COLO668 (cell line): ENCODE results near the gene DTNB.

Experiments used
- DNase-seq: peaks from one replicate; lab custom pipeline; 2025; ENCODE audit not compliant: unreplicated experiment; lab: John Stamatoyannopoulos, UW

Gene DTNB

DNA sequence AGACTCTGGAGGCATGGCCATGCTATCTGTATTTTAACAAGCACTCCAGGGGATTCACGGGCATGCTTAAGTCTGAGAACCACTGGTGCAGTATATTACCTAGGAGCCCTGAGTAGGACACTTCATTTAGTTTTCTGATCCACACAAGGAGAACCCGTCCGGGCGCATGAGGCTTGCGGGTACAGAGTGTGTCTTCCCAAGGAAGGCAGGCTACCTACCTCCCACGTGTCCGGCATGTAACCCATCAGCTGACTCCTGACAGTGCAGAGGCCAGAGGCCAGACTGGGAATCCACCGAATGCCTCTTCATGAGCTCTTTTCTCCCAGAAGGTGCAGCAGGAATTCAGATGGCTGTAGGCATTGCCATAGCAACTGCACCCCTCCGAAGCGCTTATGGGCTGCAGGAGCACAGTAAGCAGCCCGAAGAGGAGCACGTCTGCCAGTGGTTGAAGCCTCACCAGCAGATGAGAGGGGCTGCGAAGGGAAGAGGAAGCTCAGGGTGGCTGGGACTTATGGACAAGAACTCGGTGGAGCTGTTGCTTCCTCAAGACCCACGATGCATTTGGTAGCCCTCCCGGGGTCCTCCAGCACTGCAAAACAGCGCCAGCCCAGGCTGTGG is 297.9 kb downstream of the DTNB start:
- DNase-seq, result no peak

DNA sequence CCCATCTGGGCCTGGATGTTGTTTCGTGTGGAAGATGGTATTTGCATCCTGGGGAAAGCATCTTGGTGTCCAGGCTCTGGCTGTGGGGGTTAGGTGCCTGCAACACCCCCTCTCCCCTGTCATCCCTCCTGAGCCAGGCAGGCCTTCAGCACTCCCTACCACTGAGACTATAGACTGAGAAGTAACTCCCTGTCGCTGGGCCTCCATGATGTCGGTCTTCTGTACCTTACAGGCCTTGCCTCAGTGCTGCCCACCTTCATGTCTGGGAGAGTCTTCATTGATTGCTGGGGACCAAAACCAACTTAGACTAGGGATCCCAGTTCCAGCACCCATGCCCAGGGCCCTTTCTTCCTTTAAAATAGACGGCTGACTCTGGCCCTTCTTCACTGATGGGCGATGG is 298.6 kb downstream of the DTNB start:
- no peak for DNase-seq

DNA sequence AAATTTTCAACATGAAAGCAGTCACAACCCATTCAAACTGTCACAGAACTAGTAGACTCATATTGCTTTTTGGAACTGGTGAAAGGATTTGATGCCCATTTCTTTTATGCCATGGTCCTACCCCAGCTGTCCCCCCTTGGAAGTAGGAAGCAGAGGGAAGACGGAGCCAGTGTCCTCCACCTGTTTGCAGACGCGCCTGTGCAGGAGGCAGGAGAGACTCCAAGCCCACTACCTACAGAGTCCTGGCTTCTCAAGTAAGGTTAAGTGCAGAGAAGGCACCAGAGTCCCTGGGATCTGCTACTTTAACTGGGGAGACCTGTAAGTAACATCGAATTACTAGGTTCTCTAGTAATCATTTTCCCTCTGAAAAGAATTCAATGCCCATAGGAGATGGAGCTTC is 299.0 kb downstream of the DTNB start:
- no peak for DNase-seq

DNA sequence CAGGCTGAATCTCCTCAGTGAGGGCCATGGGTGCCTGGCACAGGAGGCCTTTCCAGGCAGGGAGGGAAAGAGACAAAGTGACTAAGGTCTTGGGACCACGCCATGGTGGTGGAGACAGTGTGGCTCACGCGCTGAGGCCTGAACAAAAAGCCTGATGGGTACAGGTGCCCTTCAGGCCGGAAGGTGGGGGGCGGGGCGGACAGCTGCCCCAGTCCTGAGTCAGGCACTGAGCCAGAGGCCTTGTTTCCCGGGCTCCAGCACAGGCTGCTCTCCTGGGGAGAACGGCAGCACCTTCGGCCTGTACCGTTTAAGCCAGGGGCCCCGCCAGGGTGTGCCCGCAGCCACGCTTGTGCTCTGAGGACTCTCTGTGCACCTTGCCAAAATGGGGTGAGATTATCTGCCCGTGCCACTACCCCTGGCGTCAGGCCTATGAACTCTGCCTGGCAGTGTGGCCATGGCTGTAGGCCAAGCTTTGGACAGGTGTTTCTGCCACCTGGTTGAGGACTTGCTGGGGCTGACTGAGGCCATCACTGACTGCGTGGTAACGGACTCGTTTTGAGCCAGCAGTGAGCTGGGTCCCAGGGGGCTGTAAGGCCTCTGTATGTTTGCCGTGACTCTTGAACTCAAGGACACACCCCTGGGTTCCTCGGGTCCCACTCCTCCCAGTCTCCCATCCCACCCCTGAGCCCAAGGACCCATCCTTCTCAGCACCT is 300.0 kb downstream of the DTNB start:
- DNase-seq, result peak; percentile 94

DNA sequence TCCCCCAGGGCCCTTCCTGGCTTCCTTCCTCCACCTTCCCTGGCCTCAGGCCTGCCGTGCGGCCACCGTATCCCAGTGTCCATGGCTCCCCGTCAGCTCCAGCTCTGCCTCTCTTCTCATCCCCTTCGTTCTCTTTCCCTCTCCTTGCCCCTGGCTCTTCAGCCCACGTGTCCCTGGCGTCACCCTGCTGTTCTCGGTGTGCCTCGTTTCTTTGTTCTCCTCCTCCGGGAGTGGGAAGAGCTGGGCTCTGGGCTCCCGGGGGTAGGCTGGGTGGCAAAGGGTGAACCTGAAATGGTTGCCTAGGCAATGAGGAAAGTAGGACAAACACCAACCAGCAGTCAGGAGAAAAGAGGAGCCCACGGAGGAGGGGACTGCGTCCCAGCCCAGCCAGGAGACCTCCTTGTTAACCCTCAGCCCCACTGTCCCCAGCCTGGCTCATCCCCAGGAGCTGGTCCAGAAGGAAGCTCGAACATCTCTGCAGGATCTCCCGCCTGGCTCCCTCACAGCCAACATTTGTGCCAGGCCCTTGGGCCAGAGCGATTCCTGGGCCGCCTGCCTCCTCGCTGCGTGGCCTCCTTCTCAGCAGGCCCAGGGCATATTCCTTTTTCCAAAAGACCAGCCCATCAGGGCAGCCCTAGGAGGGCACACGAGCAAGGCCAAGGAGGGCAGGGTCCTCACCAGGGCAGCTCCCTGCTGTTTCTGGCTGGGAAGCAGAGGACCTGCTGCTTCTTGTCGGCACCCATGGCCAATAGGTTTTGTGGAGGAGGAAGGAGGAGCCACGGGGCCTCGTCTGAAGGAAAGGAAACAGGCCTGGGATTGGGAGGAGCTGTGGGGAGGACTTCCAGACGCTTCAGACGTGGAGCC is 300.7 kb downstream of the DTNB start:
- no peak for DNase-seq

DNA sequence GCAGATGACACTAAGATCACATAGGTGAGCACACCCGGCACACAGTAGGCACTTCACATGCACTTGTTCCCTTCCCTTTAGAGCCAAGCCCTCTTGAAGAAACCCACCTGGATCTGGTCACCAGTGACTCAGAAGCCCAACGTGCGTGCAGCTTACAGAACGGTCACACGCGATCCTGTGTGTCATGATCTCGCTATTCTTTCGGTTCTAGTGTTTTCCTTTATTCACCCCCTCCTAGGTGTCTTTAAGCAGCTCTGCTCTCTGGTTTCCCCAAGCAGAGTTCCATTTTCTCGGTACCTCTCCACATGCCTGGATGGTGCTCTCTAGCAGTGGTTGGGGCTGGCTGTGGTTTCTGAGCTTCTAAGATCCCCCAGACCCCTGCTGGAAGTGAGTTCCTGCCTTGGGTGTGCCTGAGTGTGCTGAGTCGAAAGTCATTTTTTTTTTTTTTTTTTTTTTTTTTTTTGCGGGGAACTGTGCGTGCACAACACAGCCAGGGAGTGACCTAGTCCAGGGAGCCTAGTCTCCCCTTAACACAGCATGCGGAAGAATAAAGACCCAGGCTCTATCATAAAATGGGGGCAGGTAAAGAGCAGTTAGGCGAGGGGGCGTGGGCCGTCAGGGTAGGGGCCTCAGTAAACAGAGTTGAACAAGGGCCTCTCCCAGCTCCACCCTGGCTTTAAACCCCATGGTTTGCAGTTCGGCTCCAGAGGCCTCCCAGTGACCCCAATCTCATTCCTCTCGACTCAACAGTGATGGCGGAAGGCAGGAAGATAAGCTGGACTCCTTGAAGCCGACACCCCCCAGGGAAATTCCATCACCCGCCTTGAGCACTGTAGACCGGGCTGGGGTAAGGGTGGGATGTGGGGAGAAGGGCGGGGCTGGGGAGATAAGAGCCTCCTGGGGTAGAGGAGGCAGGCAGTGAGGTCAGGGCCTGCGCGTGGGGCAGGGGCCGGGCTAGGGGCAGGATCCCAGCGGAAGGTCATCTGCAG is 301.8 kb downstream of the DTNB start:
- no peak for DNase-seq

DNA sequence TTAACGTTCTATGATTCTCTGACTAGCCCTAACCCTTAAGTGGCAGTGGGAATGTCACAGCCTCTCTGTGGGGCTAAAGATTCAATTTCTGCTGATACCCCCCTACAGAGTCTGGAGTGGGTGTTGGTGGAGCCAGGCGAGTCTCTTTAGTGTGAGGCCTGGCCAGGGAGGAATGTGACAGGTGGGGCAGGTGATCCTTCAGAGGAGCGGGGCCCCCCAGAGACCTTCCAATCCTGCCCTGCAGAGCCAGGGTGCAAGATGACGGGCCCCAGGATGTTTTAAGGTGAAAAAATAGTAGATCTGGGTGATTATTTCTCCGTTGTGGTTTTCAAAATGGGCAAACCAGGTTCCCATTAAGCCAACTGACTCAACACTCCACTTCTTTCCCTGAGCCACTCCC is 303.5 kb downstream of the DTNB start:
- no peak for DNase-seq

DNA sequence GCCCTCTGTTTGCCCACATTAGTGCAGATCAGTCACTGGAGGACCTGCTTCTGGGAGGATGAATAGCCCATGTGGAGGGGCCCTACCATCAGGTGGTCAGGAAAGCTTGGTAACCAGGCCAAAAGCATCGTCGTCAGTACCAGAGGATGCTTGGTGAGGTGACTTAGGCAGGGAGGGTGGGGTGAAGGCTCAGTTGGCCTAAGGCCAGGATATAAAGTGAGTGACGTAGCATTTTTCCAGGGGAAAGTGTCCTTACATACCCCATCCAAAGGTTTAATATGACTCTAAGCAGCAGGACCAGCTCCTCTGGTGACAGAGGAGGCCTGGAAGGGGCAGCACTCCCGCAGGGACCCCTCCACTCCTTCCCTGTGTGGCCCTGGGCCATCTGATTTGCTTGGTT is 303.9 kb downstream of the DTNB start:
- DNase-seq, result no peak

DNA sequence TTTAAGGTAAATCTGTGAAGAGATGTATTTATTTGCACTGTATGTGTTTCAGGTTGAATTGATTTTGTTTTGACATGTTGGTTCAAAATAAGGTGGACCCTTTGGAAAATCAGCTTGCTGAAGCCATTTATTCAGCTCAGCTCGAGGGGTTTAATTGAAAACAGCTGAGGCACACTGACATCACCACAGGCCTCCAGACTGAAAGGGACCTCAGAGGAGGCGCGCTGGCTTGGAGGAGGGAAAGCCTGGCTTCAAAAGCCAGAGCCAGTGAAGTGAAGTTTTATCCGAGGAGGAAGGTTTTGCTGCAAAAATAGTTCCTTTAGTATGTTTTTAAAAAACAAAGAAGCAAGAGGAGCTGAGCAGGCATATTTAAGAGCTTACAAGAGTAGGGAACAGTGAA is 304.7 kb downstream of the DTNB start:
- no peak for DNase-seq

DNA sequence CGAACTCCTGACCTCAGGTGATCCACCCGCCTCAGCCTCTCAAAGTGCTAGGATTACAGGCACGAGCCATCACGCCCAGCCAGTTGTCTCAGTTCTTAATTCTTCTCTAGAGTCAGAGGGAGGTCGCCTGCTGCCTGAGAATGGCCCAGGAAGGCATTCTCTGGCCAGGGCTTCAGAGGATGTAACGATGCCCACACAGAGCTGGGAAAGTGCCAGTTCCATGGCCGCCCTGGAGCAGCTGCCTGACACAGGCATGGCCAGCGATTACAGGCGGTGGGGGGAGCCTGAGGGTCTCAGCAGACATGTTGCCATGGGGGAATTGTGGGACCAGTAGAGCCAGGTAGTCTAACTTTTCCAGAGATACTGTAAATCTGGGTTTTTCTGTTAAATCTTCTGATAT is 306.1 kb downstream of the DTNB start:
- DNase-seq, result no peak

DNA sequence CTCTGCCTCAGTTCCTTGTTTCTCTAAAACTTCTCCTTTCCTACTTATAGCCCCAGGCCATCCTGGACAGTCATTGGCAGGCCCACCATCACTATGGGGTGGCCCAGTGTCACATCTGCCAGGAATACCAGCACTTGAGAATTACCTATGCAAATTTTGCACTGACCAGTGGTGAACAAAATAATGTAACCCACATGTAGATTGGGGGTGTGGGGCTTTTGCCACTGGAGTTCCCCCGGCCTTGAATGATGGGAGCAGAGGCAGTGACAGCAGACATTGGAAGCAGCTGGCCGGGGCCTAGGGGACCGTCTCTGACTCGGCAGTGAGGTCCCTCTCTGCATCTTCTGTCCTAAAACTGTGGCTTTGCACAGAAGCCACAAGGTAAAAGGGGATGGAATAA is 306.7 kb downstream of the DTNB start:
- DNase-seq, result no peak

DNA sequence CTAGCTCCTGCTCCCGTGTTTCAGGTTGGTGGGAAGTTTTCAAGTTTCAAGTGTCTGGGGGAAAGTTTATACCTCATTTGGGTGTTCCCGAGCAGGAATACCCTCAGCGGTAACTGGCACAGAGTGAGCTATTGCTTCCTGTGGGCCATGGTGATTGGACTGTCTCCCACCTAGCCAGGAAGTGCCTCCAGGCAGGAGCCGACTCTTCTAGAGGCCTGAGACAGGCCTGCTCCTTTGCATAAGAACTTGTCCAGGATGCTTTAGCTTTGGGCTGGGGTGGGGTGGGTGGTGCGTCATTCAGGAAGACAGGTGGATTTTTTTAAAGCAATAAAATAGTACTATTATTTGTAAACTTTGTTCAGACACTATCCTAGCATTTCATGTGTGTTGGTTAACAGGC is 308.1 kb downstream of the DTNB start:
- no peak for DNase-seq

DNA sequence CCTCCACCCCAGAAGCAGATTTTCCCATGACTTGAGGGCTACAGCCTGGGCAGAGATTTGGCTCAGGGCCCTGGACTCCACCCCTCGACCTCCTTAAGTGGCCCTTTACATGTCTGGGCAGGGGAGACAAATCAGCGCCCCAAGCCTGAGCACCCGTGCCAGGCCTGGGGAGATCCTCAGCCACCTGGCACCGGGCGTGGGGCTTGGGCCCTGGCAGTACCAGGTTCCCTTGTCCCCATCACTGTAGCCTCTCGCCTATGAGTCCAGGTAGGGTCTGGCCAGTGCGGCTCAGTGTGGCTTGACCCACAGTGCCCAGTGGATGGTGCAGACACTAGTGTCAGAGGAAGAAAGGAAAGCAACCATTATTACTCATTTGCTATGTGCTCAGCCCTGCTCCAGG is 309.6 kb downstream of the DTNB start:
- DNase-seq, result no peak

DNA sequence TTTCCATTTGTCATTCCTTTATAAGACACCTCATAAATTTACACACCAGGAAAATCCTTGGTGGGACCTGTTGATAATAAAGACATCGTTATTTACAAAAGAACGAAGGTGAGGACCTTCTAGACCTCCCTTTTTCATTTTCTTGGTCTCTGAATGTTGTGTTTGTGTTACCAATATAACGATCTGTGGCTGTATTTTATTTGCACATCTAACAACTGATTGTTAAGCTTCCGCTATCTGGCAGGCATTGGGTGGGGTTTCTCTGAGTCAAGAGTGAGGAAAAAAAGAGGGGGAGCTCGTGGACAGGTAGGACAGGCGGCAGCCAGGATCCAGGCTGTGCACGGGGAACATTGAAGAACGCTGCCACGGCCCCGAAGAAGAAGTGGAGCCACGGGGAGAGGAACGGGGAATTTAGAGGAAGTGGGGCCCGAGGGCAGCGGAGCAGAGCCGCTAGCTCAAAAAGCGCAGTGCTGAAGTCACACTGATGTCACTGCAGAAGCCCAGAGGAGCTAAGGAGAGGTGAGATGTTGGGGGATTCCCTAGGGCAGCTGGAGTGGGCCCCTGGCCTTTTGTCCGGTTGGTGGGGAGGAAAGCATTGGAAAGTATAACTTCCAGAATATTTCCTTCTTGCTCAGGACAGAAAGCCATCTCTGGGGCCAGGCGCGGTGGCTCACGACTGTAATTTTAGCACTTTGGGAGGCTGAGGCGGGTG is 310.8 kb downstream of the DTNB start:
- DNase-seq, result peak; percentile 49

DNA sequence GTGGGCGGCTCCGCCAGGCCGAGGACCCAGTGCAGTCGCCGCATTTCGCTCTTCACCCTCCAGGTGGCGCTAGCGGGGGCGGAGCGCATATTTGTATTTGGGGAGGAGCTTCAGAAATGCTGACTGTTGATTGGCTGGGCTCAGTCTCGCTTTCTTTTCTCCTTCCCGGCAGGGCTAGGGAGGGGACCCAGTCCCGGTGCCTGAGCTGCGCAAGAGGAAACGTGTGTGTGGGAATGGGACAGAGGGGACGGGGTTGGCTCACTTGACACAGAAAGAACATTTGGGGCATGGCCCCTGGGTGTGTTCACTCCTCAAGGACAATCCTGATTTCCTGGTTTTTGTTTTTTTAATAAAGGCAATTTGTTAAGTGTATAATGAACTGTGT is 311.3 kb downstream of the DTNB start:
- DNase-seq, result peak; percentile 88

DNA sequence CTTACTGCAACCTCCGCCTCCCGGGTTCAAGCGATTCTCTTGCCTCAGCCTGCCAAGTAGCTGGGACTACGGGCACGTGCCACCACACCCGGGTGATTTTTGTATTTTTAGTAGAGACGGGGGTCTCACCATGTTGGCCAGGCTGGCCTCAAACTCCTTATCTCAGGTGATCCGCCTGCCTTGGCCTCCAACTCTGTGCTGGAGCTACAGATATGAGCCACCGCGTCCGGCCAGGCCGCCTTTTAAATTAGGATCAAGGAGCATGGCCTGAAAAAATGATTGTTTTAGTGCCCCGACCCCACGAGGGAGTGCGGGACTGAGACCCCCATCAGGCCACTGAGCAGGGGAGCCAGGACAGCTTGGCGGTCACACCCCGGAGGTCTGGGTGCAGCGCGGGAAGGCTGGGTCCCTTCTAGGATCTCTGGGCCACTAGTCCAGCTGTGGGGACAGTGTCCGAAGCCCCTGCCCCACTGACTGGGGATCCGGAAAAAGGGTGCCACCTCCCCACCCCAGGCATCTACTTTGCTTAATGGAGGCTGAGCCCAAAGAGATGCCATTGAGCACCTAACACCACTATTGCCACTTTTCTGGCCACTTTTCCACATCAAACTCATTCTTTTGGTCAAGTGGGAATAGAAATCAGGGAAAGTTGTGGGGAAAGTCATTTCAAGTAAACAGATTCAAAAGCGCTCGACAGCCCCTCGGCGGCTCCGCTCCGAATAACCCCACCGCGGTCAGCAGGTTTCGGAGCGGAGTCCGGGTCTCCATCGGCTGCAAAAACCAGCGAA is 311.9 kb downstream of the DTNB start:
- DNase-seq, result no peak

DNA sequence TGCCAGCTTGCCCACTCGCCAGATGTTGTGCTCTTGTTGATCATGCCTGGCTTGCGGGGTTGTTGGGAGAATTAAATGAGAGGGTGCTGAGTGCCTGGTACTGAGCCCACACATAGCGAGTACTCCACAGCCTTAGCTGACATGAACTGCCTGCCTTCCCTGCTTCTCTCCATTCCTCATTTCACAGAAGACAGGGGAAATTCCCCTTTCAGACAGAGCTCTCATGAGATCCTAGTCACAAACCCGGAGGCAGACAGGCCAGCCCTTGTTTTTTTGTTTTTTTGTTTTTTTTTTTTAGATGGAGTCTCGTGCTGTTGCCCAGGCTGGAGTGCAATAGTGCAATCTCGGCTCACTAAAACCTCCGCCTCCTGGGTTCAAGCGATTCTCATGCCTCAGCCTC is 314.5 kb downstream of the DTNB start:
- no peak for DNase-seq

DNA sequence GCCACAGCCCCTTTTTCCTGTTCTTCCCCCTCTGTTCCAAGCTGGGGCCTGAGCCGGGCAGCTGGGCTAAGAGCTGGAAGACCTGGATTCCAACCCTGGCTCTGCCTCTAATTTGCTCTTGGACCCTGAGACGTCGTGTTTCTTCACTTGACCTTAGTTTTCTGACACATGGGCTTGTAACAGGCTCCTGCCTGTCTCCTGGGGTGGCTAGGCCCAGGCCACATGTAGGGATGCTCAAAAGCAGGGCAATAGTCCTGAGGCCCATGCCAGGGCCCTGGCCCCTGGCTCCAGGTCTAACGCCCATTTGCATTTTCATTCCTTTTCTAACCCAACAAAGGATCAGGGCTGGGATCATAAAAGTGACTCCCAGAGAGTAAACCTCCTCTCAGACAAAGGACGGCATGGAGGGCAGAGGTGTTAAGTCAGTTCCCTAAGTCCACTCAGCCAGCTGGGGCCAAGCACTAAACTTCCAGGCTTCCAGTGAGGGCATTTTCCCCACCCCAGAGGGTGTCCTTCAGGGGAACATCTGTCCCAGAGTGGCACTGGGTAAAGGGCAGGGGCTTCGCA is 315.0 kb downstream of the DTNB start:
- DNase-seq, result no peak

DNA sequence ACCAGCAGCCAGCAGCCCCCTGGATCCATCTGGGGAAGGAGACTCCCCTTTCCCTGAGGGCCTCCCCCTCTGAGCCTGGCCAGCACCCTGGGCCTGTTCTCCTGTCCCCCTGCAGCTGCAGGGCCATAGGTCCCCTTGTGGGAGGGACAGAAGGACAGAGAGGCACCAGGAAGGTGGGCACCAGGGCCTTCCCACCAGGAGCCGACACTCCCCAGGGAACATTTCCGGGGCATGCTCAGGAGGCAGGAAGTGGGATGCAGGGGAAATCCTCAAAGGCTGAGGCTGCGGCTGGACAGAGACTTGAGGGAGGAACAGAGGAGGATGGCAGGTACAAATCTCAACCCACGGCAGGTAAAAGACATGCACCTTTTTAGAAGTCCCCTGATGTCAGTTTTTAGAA is 317.3 kb downstream of the DTNB start:
- DNase-seq, result no peak
